Ectodermal cell (in vitro differentiated cells): ENCODE measurements around the gene NAA10.

Experiments used
- H3K27ac ChIP-seq: 2 replicates; pipeline ENCODE4 v1.7.0; 2013; ENCODE audit warnings: mild to moderate bottlenecking, low read depth, low read length; ENCODE audit not compliant: insufficient read depth, poor library complexity, severe bottlenecking
- H3K27me3 ChIP-seq: 2 replicates; pipeline ENCODE4 v1.7.0; 2013; ENCODE audit warnings: mild to moderate bottlenecking, low read length; ENCODE audit not compliant: insufficient read depth, control insufficient read depth, poor library complexity, severe bottlenecking
- H3K36me3 ChIP-seq: one replicate; pipeline ENCODE4 v1.7.0; 2013; ENCODE audit warnings: low read length; ENCODE audit not compliant: control insufficient read depth, insufficient read depth
- H3K4me1 ChIP-seq: one replicate; pipeline ENCODE4 v1.7.0; 2013; ENCODE audit warnings: low read length; ENCODE audit not compliant: control insufficient read depth, insufficient read depth
- H3K4me3 ChIP-seq: 2 replicates; pipeline ENCODE4 v1.7.0; 2013; ENCODE audit warnings: low read depth, low read length, control low read depth; ENCODE audit not compliant: insufficient read depth
- H3K9me3 ChIP-seq: 2 replicates; pipeline ENCODE4 v1.7.0; 2013; ENCODE audit warnings: mild to moderate bottlenecking, low read length, moderate library complexity; ENCODE audit not compliant: control insufficient read depth
- WGBS, 2 experiments: methylation state at CpG; one replicate each; pipeline ENCODE4 v1.1.7; 2013; ENCODE audit warnings: missing lambda C conversion rate in 2 of 2; 5-methylcytosine and 5-hydroxymethylcytosine counted together

The NAA10 gene

GRCh38 chrX:153928846-153929245 is 6.0 kb downstream of the NAA10 start:
- Histone ChIP-seq H3K9me3 (no peaks in the 10 kb centered on the region), H3K4me1 (peaks cover 15% of the 10 kb centered on the region), H3K27me3 (peaks cover 8% of the 10 kb centered on the region), H3K36me3 (no peaks in the 10 kb centered on the region), H3K27ac (no peak overlapping the region), H3K4me3 (no peak overlapping the region)
- 78 to 87% methylated on average over 5 to 9 of the region's 9 CpGs for WGBS, 2 experiments

GRCh38 chrX:153927922-153928760 is 6.7 kb downstream of the NAA10 start:
- peaks cover 8% of the 10 kb centered on the region for H3K27me3 ChIP-seq
- no peaks in the 10 kb centered on the region for H3K9me3 ChIP-seq
- peak overlapping the region; percentile 93 for H3K27ac ChIP-seq
- peaks cover 11% of the 10 kb centered on the region for H3K4me1 ChIP-seq
- H3K4me3 ChIP-seq, result peak overlapping the region; percentile 47
- H3K36me3 ChIP-seq, result no peaks in the 10 kb centered on the region
- 0% methylated on average over 75 to 76 of the region's 76 CpGs for WGBS, 2 experiments

GRCh38 chrX:153927672-153927921 is 7.2 kb downstream of the NAA10 start:
- WGBS, 2 experiments, result 1 to 5% methylated on average over 8 of the region's 8 CpGs
- Histone ChIP-seq H3K27ac (peak overlapping the region; percentile 93), H3K4me3 (peak overlapping the region; percentile 47), H3K36me3 (no peaks in the 10 kb centered on the region), H3K9me3 (no peaks in the 10 kb centered on the region), H3K27me3 (peaks cover 8% of the 10 kb centered on the region), H3K4me1 (peaks cover 11% of the 10 kb centered on the region)

- Histone ChIP-seq H3K27me3 (peaks cover 8% of the 10 kb centered on the region), H3K27ac (peak overlapping the region; percentile 93), H3K36me3 (no peaks in the 10 kb centered on the region), H3K9me3 (no peaks in the 10 kb centered on the region), H3K4me1 (peaks cover 11% of the 10 kb centered on the region), H3K4me3 (peak overlapping the region; percentile 47)
- 21 to 26% methylated on average over 31 of the region's 31 CpGs for WGBS, 2 experiments
These were observed 7.8 kb downstream of the NAA10 start for GRCh38 chrX:153926858-153927671.

- WGBS, 2 experiments, result 13 to 17% methylated on average over 2 to 4 of the region's 4 CpGs
- peaks cover 8% of the 10 kb centered on the region for H3K27me3 ChIP-seq
- no peak overlapping the region for H3K27ac ChIP-seq
- H3K36me3 ChIP-seq, result no peaks in the 10 kb centered on the region
- H3K9me3 ChIP-seq, result no peaks in the 10 kb centered on the region
- peak overlapping the region; percentile 26 for H3K4me3 ChIP-seq
- peaks cover 11% of the 10 kb centered on the region for H3K4me1 ChIP-seq
These were observed 8.3 kb downstream of the NAA10 start for GRCh38 chrX:153926552-153926857.

GRCh38 chrX:153925739-153926551 is 8.9 kb downstream of the NAA10 start, which contains the start of gene ARHGAP4:
ARHGAP4 (minus strand) TSS chrX:153926264; CDS start chrX:153926202, 62 bp downstream.
- H3K27me3 ChIP-seq, result peaks cover 8% of the 10 kb centered on the region
- 5 to 6% methylated on average over 58 to 59 of the region's 59 CpGs for WGBS, 2 experiments
- peaks cover 11% of the 10 kb centered on the region for H3K4me1 ChIP-seq
- no peaks in the 10 kb centered on the region for H3K36me3 ChIP-seq
- no peak within 1 kb of the TSS for H3K27ac ChIP-seq
- no peaks in the 10 kb centered on the region for H3K9me3 ChIP-seq
- H3K4me3 ChIP-seq, result peak within 1 kb of the TSS; percentile 47

- Histone ChIP-seq H3K4me1 (peaks cover 11% of the 10 kb centered on the region), H3K36me3 (no peaks in the 10 kb centered on the region), H3K9me3 (no peaks in the 10 kb centered on the region), H3K4me3 (peak overlapping the region; percentile 26), H3K27me3 (peaks cover 8% of the 10 kb centered on the region), H3K27ac (no peak overlapping the region)
- WGBS, 2 experiments, result 84 to 87% methylated on average over 4 of the region's 4 CpGs
These were observed 9.5 kb downstream of the NAA10 start for GRCh38 chrX:153925387-153925738.

GRCh38 chrX:153924149-153924861 is 10.5 kb downstream of the NAA10 start:
- peaks cover 8% of the 10 kb centered on the region for H3K27me3 ChIP-seq
- no peaks in the 10 kb centered on the region for H3K36me3 ChIP-seq
- no peak overlapping the region for H3K27ac ChIP-seq
- H3K9me3 ChIP-seq, result no peaks in the 10 kb centered on the region
- peaks cover 11% of the 10 kb centered on the region for H3K4me1 ChIP-seq
- 78 to 79% methylated on average over 14 of the region's 14 CpGs for WGBS, 2 experiments
- H3K4me3 ChIP-seq, result no peak overlapping the region

GRCh38 chrX:153922932-153923857 is 11.6 kb downstream of the NAA10 start:
- Histone ChIP-seq H3K4me1 (peaks cover 11% of the 10 kb centered on the region), H3K36me3 (no peaks in the 10 kb centered on the region), H3K27ac (no peak overlapping the region), H3K4me3 (no peak overlapping the region), H3K27me3 (peaks cover 8% of the 10 kb centered on the region), H3K9me3 (no peaks in the 10 kb centered on the region)
- WGBS, 2 experiments, result 74 to 75% methylated on average over 25 of the region's 25 CpGs
